ENCODE data around the gene UCK2.

The UCK2 gene

DNA sequence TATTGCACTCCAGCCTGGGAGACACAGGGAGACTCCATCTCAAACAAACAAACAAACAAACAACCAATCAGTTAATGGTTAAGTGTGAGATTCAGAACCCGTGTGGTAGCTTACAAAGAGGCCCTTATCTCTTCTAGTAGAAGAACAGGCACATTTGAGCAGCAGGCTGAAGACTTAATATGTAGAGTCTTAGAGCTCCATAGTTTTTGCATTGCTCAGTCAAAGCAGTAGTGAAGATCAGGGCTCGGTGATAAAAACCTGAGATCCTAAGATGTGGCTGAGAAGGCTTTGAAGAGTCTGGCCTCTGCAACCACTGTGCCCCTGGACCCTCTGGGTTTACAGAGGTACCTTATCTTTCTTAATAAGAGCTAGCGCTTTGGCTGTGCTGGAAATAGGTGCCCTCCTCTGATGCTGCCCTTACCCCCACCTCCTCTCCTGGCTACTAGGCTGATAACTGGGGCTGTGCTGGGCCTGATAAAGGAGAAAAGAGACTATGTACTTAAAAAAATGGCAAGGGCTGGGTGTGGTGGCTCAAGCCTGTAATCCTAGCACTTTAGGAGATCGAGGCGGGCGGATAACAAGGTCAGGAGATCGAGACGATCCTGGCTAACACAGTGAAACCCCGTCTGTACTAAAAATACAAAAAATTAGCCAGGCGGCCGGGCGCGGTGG, 10.5 kb upstream of the UCK2 start:
- POLR2A ChIA-PET, result no interaction called here
- TF ChIP-seq ZNF384 (IDR thresholded peaks at IDR 0.05) (no peak), CTBP1 (IDR thresholded peaks at IDR 0.05; ENCODE audit: borderline replicate concordance) (no peak), FOXM1 (IDR thresholded peaks at IDR 0.05; ENCODE audit: borderline replicate concordance) (no peak), LEF1 (IDR thresholded peaks at IDR 0.05; ENCODE audit: borderline replicate concordance) (no peak)
- DNase-seq (ENCODE audit: extremely low spot score), result no peak
- CTCF ChIA-PET, result no interaction called here

GRCh38 chr1:165823552-165824268, 3.7 kb upstream of the UCK2 start:
- TF ChIP-seq L3MBTL2 (conservative IDR thresholded peaks at IDR 0.05) (no peak), ZNF384 (IDR thresholded peaks at IDR 0.05) (no peak), SP1 (IDR thresholded peaks at IDR 0.05) (no peak), CTBP1 (IDR thresholded peaks at IDR 0.05; ENCODE audit: borderline replicate concordance) (no peak), FOXA1 (IDR thresholded peaks at IDR 0.05) (no peak), HDGF (IDR thresholded peaks at IDR 0.05; ENCODE audit: borderline replicate concordance) (no peak), LEF1 (IDR thresholded peaks at IDR 0.05; ENCODE audit: borderline replicate concordance) (no peak), SUZ12 (IDR thresholded peaks at IDR 0.05) (no peak)
- POLR2A ChIA-PET, result interaction anchor here (0.6 kb wide), 1 partner anchor 126 kb away, joined by 3 read pairs; no protein-coding TSS in a partner anchor
- no peak for DNase-seq (ENCODE audit: extremely low spot score)
- CTCF ChIA-PET, result interaction anchor here (0.6 kb wide), 1 partner anchor 89 kb away, joined by 3 read pairs; no protein-coding TSS in a partner anchor

- DNase-seq (ENCODE audit: extremely low spot score), result no peak
- ChIA-PET POLR2A (no interaction called here), CTCF (no interaction called here)
- TF ChIP-seq NFRKB (IDR thresholded peaks at IDR 0.05) (no peak), SUZ12 (IDR thresholded peaks at IDR 0.05) (no peak), ELF4 (IDR thresholded peaks at IDR 0.05) (no peak), ZNF384 (IDR thresholded peaks at IDR 0.05) (no peak), L3MBTL2 (conservative IDR thresholded peaks at IDR 0.05) (no peak), TARDBP (IDR thresholded peaks at IDR 0.05) (no peak), HDGF (IDR thresholded peaks at IDR 0.05; ENCODE audit: borderline replicate concordance) (no peak), ARNT (IDR thresholded peaks at IDR 0.05) (no peak)
Measured at GRCh38 chr1:165824269-165824643, 3.2 kb upstream of the UCK2 start.

DNA sequence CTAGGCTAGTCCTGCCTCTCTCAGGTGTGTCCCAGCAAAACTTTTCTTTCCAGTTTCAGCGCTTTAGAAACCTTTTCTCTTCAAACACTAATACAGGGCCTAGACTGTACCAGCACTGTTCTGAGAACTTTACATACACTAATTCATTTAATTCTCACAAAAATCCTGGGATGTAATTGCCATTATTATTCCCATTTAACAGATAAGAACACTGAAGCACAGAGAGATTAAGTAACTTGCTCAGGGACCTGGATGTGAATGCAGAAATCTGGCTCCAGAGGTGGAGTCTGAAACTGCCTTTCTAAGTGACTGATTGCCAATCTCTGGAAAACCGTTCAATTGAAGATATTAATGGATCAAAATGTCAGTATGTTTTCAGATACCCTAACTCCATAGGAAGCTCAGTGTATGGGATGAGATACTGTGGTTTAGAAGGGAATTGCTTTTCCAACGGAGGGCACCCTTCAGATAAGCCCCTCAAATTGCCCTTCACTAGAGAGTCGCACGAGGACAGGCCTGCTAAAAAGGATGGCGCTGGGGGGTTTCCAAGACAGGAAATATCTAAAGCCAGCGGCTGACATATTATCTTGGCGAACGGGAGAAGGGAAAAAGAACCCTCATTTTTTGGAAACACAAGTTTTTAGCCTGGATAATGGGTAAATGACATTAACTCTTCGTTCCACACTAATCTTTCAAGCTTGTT, 698 bp upstream of the UCK2 start:
- TF ChIP-seq FOXA1 (IDR thresholded peaks at IDR 0.05), result no peak
- peak; percentile 49; the same call in 1 of the 2 replicates for TF ChIP-seq L3MBTL2 (conservative IDR thresholded peaks at IDR 0.05)
- ChIA-PET CTCF (no interaction called here), POLR2A (interaction anchor here (3.4 to 3.5 kb wide), 2 partner anchors 12 to 57 kb away, joined by 22 to 32 read pairs; partner anchors contain the start of gene TMCO1)
- no peak for DNase-seq (ENCODE audit: extremely low spot score)

- TF ChIP-seq FOXA1 (IDR thresholded peaks at IDR 0.05), result no peak
- no peak for TF ChIP-seq ELF4 (IDR thresholded peaks at IDR 0.05)
- TF ChIP-seq L3MBTL2 (conservative IDR thresholded peaks at IDR 0.05), result peak; percentile 53
- ChIA-PET CTCF (interaction anchor here (0.6 to 1.2 kb wide), 2 partner anchors 11 to 86 kb away, joined by 3 read pairs; no protein-coding TSS in a partner anchor), POLR2A (interaction anchor here (0.7 to 3.5 kb wide), 13 partner anchors 10 to 220 kb away, joined by 3 to 32 read pairs (median 6); partner anchors contain the start of genes ALDH9A1 and TMCO1)
- DNase-seq (ENCODE audit: extremely low spot score), result peak; percentile 65
Measured at GRCh38 chr1:165828103-165828668, 772 bp downstream of the UCK2 start.

- peak; percentile 77 for DNase-seq (ENCODE audit: extremely low spot score)
- ChIA-PET POLR2A (interaction anchor here (0.6 to 3.5 kb wide), 14 partner anchors 9 to 221 kb away, joined by 3 to 32 read pairs (median 4); partner anchors contain the start of genes ALDH9A1 and TMCO1), CTCF (interaction anchor here (0.5 to 1.2 kb wide), 2 partner anchors 10 to 46 kb away, joined by 3 to 4 read pairs; no protein-coding TSS in a partner anchor)
- TF ChIP-seq SP1 (IDR thresholded peaks at IDR 0.05) (no peak), CTBP1 (IDR thresholded peaks at IDR 0.05; ENCODE audit: borderline replicate concordance) (no peak), LEF1 (IDR thresholded peaks at IDR 0.05; ENCODE audit: borderline replicate concordance) (no peak), L3MBTL2 (conservative IDR thresholded peaks at IDR 0.05) (peak; percentile 81), ARNT (IDR thresholded peaks at IDR 0.05) (no peak), FOXA1 (IDR thresholded peaks at IDR 0.05) (no peak), TARDBP (IDR thresholded peaks at IDR 0.05) (no peak), ZNF384 (IDR thresholded peaks at IDR 0.05) (no peak), PKNOX1 (IDR thresholded peaks at IDR 0.05) (no peak), FOXM1 (IDR thresholded peaks at IDR 0.05; ENCODE audit: borderline replicate concordance) (no peak), BHLHE40 (IDR thresholded peaks at IDR 0.05; ENCODE audit: borderline replicate concordance) (no peak), SUZ12 (IDR thresholded peaks at IDR 0.05) (no peak), NFRKB (IDR thresholded peaks at IDR 0.05) (peak; percentile 27; the same call in 1 of the 2 replicates), HDGF (IDR thresholded peaks at IDR 0.05; ENCODE audit: borderline replicate concordance) (no peak), ELF4 (IDR thresholded peaks at IDR 0.05) (0 out of 2 replicates have a peak, but pooled peaks have one; percentile 25), FOXK2 (IDR thresholded peaks at IDR 0.05) (no peak)
Measured at GRCh38 chr1:165828669-165829329, 1.4 kb downstream of the UCK2 start.

All from HEK293T (cell line).